ENCODE results near the gene TMEM120B. TPM values are rescaled to one million over a fixed set of nuclear protein-coding genes. Genes with fewer than 3 reads are reported as not detected.

TMEM120B gene
- total and polyA plus RNA-seq, 2 of the 13 experiments (the other 11 are each of a cell fraction or from before 2014, with no cell fraction given) = 7.1 to 12.9 TPM

DNA sequence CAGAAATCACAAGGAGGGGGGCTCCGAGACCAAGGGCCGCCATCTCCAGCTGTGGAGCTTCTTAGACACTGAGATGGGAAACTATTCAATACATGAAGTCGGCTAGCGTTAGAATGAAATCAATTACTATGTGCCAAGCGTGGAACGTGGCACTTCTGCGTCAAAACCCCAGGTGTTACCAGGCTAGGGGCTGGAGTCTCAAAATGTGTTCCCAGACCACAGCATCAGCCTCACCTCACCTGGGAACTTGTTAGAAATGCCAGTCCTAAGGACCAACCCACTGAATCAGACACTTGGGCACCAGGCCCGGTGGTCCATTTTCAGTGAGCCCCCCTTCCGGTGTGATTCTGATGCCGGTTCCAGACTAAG, 86.2 kb downstream of the TMEM120B start:
- Histone ChIP-seq H3K4me1 (ENCODE audit: insufficient read depth, low read length) (peaks cover 60% of the 10 kb centered on the region), H3K79me2 (ENCODE audit: insufficient read depth, low read length) (peaks cover 51% of the 10 kb centered on the region), H3K9me3 (ENCODE audit: low read length) (no peaks in the 10 kb centered on the region), H2AFZ (ENCODE audit: low read length) (no peak overlapping the region), H3K4me3 (replicated peaks in 1 of 3; ENCODE audit: insufficient read depth in 1 of 3, low read depth in 2 of 3, low read length in 3 of 3) (peak overlapping the region; percentile 40 to 79 (median 71)), H3K27ac (ENCODE audit: extremely low read length, insufficient read depth, low read length) (peak overlapping the region; percentile 99), H3K4me2 (ENCODE audit: low read depth, low read length) (peak overlapping the region; percentile 96), H4K20me1 (ENCODE audit: insufficient read depth, low read length) (no peaks in the 10 kb centered on the region), H3K27me3 (ENCODE audit: control insufficient read depth in 1 of 2, insufficient read depth in 2 of 2, low read length in 2 of 2) (no peaks in the 10 kb centered on the region), H3K9ac (ENCODE audit: insufficient read depth, low read depth, low read length) (peak overlapping the region; percentile 62), H3K36me3 (replicated peaks in 1 of 2; ENCODE audit: control insufficient read depth in 1 of 2, insufficient read depth in 2 of 2, low read length in 2 of 2) (no peaks in the 10 kb centered on the region; a peak in 1 of 5 replicates)
- no peak for ATAC-seq
- no peak for DNase-seq (ENCODE audit: low spot score)
- no peak for FAIRE-seq
- TF ChIP-seq RBM39 (IDR thresholded peaks at IDR 0.05; ENCODE audit: low read depth, low read length, poor library complexity, severe bottlenecking) (no peak), RBFOX2 (IDR thresholded peaks at IDR 0.05; ENCODE audit: low read depth, low read length) (no peak), ZNF562 (CRISPR knock-in tag; IDR thresholded peaks at IDR 0.05; ENCODE audit: borderline replicate concordance) (no peak), MIER2 (CRISPR knock-in tag; IDR thresholded peaks at IDR 0.05) (no peak), ZNF564 (CRISPR knock-in tag; IDR thresholded peaks at IDR 0.05) (0 out of 2 replicates have a peak, but pooled peaks have one; percentile 39)
- TF ChIP-seq, protein P1, sequence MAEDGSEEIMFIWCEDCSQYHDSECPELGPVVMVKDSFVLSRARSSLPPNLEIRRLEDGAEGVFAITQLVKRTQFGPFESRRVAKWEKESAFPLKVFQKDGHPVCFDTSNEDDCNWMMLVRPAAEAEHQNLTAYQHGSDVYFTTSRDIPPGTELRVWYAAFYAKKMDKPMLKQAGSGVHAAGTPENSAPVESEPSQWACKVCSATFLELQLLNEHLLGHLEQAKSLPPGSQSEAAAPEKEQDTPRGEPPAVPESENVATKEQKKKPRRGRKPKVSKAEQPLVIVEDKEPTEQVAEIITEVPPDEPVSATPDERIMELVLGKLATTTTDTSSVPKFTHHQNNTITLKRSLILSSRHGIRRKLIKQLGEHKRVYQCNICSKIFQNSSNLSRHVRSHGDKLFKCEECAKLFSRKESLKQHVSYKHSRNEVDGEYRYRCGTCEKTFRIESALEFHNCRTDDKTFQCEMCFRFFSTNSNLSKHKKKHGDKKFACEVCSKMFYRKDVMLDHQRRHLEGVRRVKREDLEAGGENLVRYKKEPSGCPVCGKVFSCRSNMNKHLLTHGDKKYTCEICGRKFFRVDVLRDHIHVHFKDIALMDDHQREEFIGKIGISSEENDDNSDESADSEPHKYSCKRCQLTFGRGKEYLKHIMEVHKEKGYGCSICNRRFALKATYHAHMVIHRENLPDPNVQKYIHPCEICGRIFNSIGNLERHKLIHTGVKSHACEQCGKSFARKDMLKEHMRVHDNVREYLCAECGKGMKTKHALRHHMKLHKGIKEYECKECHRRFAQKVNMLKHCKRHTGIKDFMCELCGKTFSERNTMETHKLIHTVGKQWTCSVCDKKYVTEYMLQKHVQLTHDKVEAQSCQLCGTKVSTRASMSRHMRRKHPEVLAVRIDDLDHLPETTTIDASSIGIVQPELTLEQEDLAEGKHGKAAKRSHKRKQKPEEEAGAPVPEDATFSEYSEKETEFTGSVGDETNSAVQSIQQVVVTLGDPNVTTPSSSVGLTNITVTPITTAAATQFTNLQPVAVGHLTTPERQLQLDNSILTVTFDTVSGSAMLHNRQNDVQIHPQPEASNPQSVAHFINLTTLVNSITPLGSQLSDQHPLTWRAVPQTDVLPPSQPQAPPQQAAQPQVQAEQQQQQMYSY (CRISPR knock-in tag; IDR thresholded peaks at IDR 0.05) = 0 out of 2 replicates have a peak, but pooled peaks have one; percentile 35
- TF ChIP-seq, protein P2, sequence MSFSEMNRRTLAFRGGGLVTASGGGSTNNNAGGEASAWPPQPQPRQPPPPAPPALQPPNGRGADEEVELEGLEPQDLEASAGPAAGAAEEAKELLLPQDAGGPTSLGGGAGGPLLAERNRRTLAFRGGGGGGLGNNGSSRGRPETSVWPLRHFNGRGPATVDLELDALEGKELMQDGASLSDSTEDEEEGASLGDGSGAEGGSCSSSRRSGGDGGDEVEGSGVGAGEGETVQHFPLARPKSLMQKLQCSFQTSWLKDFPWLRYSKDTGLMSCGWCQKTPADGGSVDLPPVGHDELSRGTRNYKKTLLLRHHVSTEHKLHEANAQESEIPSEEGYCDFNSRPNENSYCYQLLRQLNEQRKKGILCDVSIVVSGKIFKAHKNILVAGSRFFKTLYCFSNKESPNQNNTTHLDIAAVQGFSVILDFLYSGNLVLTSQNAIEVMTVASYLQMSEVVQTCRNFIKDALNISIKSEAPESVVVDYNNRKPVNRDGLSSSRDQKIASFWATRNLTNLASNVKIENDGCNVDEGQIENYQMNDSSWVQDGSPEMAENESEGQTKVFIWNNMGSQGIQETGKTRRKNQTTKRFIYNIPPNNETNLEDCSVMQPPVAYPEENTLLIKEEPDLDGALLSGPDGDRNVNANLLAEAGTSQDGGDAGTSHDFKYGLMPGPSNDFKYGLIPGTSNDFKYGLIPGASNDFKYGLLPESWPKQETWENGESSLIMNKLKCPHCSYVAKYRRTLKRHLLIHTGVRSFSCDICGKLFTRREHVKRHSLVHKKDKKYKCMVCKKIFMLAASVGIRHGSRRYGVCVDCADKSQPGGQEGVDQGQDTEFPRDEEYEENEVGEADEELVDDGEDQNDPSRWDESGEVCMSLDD (CRISPR knock-in tag; IDR thresholded peaks at IDR 0.05; ENCODE audit: borderline replicate concordance) = no peak
- WGBS (ENCODE audit: low lambda C conversion rate) = 52% methylated on average over 10 of the region's 10 CpGs
- in situ Hi-C loops (cut with HindIII; ENCODE audit: extremely low pct_ligation_motif_present, low pct_unique_long_range_greater_than_20kb) (no loop called here), intact Hi-C loops (cut with micrococcal nuclease; ENCODE audit: unreplicated experiment) (no loop called here)
- ChIA-PET CTCF (ENCODE audit: low intra/inter-chr PET ratio, low total read pairs) (interaction anchor here (1.5 kb wide), 1 partner anchor 13 kb away, joined by 5 read pairs; no protein-coding TSS in a partner anchor), POLR2A (interaction anchor here (1.3 to 14.0 kb wide), 3 partner anchors 8 to 112 kb away, joined by 3 to 393 read pairs (median 27); partner anchors contain the start of genes PSMD9 and SETD1B)
- BruUV-seq (replicated peaks) = no TSS peak
